T follicular helper cell (primary cell): ENCODE measurements around the gene PBX2.
A peak's percentile ranks its signal among the peaks of the same experiment; 100 is the strongest.
"Not testable (repeated sequence)": the region's sequence is repeated elsewhere in the genome, so short reads cannot be mapped to it uniquely, and the experiment has no call there.

Experiments used
- DNase-seq: peaks from one replicate; pipeline ENCODE4 v3.0.0-alpha.2; 2020; ENCODE audit warnings: low read depth

Gene PBX2

GRCh38 chr6:32187725-32188380 is 2.1 kb downstream of the PBX2 start:
- not testable (repeated sequence) for DNase-seq

- no peak for DNase-seq
Observed at GRCh38 chr6:32187009-32187709, 2.8 kb downstream of the PBX2 start.

GRCh38 chr6:32186151-32186840 is 3.7 kb downstream of the PBX2 start:
- not testable (repeated sequence) for DNase-seq

GRCh38 chr6:32185681-32186131 is 4.3 kb downstream of the PBX2 start:
- DNase-seq = peak; percentile 41

GRCh38 chr6:32184084-32184640 is 5.8 kb downstream of the PBX2 start, which contains the start of gene AGER:
Gene AGER (minus strand): TSS chr6:32184253. CDS start chr6:32184222, 31 bp downstream.
- DNase-seq = no peak

- no peak for DNase-seq
Observed at GRCh38 chr6:32183483-32184083, 6.4 kb downstream of the PBX2 start.

- DNase-seq = no peak
Observed at GRCh38 chr6:32183030-32183429, 7.0 kb downstream of the PBX2 start.

GRCh38 chr6:32182555-32182981 is 7.4 kb downstream of the PBX2 start:
- no peak for DNase-seq

- DNase-seq = no peak
Observed at GRCh38 chr6:32181915-32182529, 8.0 kb downstream of the PBX2 start.

GRCh38 chr6:32181148-32181702 is 8.8 kb downstream of the PBX2 start:
- no peak for DNase-seq

GRCh38 chr6:32179766-32180405 is 10.1 kb downstream of the PBX2 start:
- no peak for DNase-seq

GRCh38 chr6:32178547-32179440 is 11.2 kb downstream of the PBX2 start:
- no peak for DNase-seq

- DNase-seq = peak; percentile 93
Observed at GRCh38 chr6:32177788-32178546, 12.0 kb downstream of the PBX2 start, which contains the start of gene RNF5. Gene RNF5 (plus strand): TSS chr6:32178405. CDS start chr6:32178512, 107 bp downstream.

GRCh38 chr6:32177183-32177787 is 12.7 kb downstream of the PBX2 start:
- DNase-seq = no peak

GRCh38 chr6:32176476-32177182 is 13.4 kb downstream of the PBX2 start:
- DNase-seq = no peak

- DNase-seq = peak; percentile 95
Observed at GRCh38 chr6:32175711-32176475, 14.1 kb downstream of the PBX2 start, which contains the start of gene AGPAT1. Gene AGPAT1 (minus strand): TSS chr6:32176084. CDS start chr6:32171496, 4,588 bp downstream.

- no peak for DNase-seq
Observed at GRCh38 chr6:32175322-32175710, 14.7 kb downstream of the PBX2 start.
